Fibroblast of skin of scalp (primary cell): ENCODE results near the gene AFAP1L2.
"Not testable (repeated sequence)": the region's sequence is repeated elsewhere in the genome, so short reads cannot be mapped to it uniquely, and the experiment has no call there.

Experiments
- DNase-seq: peaks from one replicate; pipeline ENCODE4 v3.0.0-alpha.2; 2013

The AFAP1L2 gene

GRCh38 chr10:114334301-114334700, 70.0 kb downstream of the AFAP1L2 start:
- DNase-seq: peak; percentile 54

- DNase-seq: not testable (repeated sequence)
These were observed 70.9 kb downstream of the AFAP1L2 start for GRCh38 chr10:114333441-114333840.

- peak; percentile 37 for DNase-seq
These were observed 71.8 kb downstream of the AFAP1L2 start for GRCh38 chr10:114332301-114333192.

GRCh38 chr10:114329634-114330365, 74.5 kb downstream of the AFAP1L2 start:
- no peak for DNase-seq

- DNase-seq: no peak
These were observed 75.4 kb downstream of the AFAP1L2 start for GRCh38 chr10:114328874-114329273.

GRCh38 chr10:114328441-114328812, 75.9 kb downstream of the AFAP1L2 start:
- no peak for DNase-seq

GRCh38 chr10:114327537-114328440, 76.5 kb downstream of the AFAP1L2 start:
- no peak for DNase-seq

- DNase-seq: no peak
These were observed 77.5 kb downstream of the AFAP1L2 start for GRCh38 chr10:114326795-114327194.

- DNase-seq: peak; percentile 66
These were observed 81.3 kb downstream of the AFAP1L2 start for GRCh38 chr10:114323023-114323422.

GRCh38 chr10:114322344-114322743, 82.0 kb downstream of the AFAP1L2 start:
- no peak for DNase-seq

GRCh38 chr10:114320249-114321116, 83.8 kb downstream of the AFAP1L2 start:
- DNase-seq: no peak

GRCh38 chr10:114319406-114320248, 84.7 kb downstream of the AFAP1L2 start:
- DNase-seq: no peak

GRCh38 chr10:114316744-114317143, 87.6 kb downstream of the AFAP1L2 start:
- no peak for DNase-seq

GRCh38 chr10:114315566-114316420, 88.5 kb downstream of the AFAP1L2 start:
- DNase-seq: no peak

GRCh38 chr10:114313866-114314265, 90.4 kb downstream of the AFAP1L2 start:
- no peak for DNase-seq

GRCh38 chr10:114313139-114313538, 91.2 kb downstream of the AFAP1L2 start:
- DNase-seq: no peak

GRCh38 chr10:114311496-114312209, 92.6 kb downstream of the AFAP1L2 start:
- DNase-seq: no peak

GRCh38 chr10:114311023-114311422, 93.3 kb downstream of the AFAP1L2 start:
- DNase-seq: no peak

GRCh38 chr10:114310346-114310745, 94.0 kb downstream of the AFAP1L2 start:
- DNase-seq: no peak
